Smooth muscle cell of the brain vasculature (primary cell): ENCODE data around the gene RBBP4.
A peak's percentile ranks its signal among the peaks of the same experiment; 100 is the strongest.

ENCODE experiments used
- DNase-seq: peaks from one replicate; pipeline ENCODE4 v3.0.0-alpha.2; 2012; ENCODE audit warnings: low read depth, low spot score

The RBBP4 gene

DNA sequence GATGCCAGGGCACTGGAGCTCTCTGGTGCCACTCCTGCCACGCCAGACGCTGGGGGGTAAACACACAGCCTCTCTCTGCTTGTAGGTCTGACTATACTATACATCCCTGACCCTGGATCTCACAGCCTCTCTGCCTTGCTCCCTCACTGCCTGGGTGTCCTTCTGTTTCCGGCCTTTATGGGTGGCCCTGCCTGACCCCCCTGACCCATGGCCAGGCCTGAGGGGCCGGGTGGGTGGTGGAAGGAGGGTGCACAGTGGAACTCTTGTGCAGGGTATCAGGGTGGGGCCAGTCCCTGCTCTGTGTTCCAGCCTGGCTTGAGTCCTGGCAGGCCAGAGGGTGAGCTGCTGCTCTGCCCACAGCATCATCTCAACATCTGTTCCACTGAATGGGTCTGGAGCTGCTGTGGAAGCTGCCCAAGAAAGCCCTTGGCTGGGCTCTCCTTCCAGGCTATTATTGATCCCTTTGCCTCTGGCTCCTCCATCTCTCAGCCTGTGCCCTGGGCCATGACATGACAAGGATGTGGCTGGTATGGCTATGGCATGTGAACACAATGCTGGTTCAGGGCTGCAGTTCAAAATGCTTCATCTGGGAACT, 68.8 kb downstream of the RBBP4 start:
- DNase-seq, result no peak

DNA sequence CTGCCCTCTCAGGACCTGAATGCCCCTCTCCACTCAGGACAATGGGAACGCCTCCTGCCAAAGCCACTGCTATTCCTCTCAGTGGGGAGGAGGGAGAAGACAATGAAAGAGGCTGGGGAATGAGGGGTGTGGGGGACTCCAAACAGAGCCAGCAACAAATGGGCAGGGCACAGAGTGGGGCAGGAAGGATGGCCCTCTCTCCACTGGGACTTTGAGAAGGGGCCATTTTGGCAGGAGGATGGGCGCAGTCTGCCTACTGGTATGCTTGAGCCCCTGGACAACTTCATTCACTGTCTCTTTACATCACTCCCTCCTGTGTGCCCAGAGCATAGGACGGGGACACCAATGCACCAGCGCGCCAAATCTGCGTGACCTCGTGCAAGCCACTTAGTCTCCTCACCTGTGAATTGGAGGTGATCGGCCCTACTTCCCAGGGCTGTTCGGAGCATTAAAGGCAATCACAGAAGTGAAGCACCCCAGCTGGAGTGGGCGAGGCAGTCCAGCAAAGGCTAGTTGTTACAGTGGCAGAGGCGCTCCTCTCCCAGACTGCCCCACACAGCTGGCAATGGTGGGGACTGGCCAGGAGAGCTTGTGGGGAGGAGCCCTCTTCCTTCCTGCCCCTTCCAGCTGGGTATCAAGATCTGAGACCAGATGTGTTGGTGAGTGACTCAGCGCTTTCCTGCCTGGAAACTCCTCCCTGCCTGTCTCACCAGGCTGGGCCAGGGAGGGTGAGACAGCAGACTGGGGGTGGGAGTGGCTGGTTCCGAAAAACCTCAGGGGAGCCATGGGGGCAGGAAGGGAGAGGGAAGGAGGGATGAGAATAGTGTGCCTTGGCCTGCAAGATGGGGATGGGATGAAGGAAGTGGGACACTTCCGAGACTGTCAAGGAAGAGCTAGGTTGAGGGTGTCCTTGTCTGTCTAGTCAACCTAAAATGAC, 73.9 kb downstream of the RBBP4 start:
- DNase-seq, result peak; percentile 69

DNA sequence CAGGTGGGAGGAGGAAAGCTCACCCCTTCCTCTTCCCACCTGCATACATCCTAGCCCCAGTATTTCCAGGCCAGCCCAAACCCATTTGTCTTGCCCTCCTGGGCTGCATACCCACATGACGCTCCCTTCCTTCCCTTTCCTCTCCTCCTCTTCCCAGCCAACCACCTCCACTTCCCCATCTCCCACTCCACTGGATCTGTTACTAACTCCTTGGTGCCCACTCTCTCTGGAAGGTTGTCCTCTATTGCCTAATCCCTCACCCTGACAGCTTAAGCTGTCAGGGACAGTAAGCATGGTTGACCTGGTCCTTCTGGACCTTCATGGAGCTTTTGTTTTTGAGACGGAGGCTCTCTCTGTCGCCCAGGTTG, 74.6 kb downstream of the RBBP4 start:
- DNase-seq, result no peak

DNA sequence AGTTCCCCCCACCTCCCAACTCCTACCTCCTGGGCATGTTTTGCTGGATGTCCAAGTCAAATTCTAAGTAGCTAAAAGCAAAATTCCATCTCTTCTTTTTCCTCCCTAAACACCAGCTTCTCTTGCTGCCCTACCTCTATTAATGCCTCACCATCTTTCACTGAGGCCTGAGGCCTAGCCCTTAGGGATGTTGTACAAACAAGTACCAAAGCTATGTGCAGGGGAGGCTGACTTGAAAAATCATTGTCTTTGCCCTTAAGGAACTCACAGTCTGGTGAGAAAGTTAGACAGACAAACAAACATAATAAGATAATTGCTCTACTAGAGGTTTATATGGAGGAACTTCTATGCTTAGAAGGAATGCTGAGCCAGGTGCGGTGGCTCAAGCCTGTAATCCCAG, 76.9 kb downstream of the RBBP4 start:
- DNase-seq, result no peak

DNA sequence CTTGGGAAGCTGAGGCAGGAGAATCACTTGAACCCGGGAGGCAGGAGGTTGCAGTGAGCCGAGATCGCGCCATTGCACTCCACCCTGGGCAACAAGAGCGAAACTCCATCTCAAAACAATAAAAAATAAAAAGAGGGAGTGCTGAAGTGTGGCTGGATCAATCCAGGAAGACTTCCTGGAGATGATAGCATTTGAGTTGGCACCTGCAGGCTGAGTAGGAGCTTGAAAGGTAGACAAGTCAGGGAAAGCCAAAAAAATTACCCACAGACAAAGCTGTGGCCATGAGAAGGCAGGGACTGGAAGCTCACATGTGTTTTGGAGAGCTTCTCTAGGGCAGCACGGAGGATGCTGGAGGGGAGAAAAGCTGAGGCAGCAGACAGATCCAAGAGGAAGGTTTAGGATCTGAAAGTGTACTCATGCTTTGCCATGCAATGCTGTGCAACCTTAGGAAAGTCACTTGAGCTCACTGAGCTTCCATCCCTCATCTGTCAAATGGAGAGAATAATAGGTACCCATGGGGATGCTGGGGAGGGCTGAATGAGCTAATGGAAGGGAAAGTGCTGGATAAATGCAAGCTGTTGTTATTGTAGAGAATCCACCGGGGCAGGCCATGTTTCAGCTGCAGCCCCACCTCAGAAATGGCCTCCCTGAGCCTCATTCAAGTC, 77.5 kb downstream of the RBBP4 start:
- DNase-seq, result no peak

DNA sequence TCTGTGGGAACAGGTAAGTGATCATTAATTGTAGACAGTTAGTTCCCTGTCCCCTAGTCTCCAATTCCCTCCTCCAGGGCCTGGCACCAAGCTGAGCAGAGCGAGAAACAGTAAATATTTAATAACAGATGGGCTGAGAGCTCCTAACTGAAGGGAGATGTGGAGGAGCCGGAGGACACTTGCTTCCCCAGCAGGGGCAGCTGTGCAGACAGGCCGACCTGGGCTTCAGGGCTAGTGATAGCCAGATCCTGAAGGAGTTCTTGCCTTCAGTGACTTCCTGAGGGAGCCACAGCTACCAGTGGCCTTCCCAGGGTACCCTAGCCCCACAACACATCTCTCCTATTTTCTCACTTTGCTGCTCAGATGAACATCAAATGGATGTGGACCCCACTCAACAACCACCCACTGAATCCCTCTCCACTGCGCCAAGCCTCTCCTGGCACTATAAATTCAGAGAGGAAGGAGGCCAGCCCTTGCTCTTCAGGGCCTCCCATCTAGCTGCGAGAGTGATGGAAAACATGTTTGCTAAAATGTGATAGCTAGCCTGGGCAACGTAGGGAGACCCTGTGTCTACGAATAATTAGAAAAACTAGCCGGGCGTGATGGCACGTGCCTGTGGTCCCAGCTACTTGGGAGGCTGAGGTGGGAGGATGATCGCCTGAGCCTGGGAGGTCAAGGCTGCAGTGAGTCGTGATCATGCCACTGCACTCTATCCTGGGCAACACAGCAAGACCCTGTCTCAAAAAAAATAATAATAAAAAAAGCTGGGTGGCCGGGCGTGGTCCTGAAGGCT, 78.4 kb downstream of the RBBP4 start:
- DNase-seq, result no peak

DNA sequence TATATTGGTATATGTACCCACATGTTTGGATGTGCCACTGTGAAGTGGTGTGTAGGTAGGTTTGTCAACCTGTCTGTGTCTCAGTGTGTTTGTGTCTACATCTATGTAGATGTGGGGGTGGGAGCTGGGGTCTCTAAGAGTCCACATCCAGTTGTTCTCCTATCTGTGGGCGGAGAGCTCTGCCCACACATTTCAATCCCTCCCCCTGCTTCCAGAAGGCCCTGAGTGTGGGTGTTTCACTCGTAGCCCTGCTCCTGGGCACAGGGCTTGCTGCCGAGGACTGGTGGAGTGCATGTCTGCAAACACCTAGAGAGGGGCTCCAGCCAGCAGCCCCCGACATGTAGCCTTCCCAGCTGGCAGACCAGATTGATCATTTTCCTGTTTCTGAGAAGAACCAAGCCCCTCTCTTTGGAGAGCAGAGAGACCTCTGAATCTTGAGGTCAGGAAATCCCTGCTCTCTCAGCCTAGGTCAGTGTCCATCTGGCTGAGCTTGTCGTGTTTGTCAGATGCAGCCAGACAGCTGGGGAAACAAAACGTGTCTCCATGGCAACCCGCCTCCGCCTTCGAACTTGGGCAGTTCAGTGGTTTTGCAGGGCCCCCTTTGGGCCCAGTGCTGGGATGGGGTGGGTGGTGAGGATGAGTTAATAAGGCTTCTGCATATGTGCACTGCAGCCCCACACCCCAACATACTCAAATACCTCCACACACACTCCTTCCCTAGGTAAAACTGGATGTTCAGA, 82.7 kb downstream of the RBBP4 start:
- no peak for DNase-seq
